ENCODE results near the gene STAMBP.
A peak's percentile ranks its signal among the peaks of the same experiment; 100 is the strongest.

The STAMBP gene

GRCh38 chr2:73919596-73920228 is 91.0 kb downstream of the STAMBP start:
- POLR2A ChIA-PET = no interaction called here
- no peak for DNase-seq (ENCODE audit: extremely low spot score)
- TF ChIP-seq CTCF (IDR thresholded peaks at IDR 0.05; ENCODE audit: control extremely low read depth, extremely low read depth, low read depth, missing control alignments) = no peak
- CTCF ChIA-PET = interaction anchor here (8.1 kb wide), 1 partner anchor 9 kb away, joined by 72 read pairs; no protein-coding TSS in a partner anchor

GRCh38 chr2:73920577-73921545 is 92.1 kb downstream of the STAMBP start:
- ChIA-PET CTCF (interaction anchor here (0.7 to 8.1 kb wide), 15 partner anchors 10 to 251 kb away, joined by 3 to 72 read pairs (median 3); no protein-coding TSS in a partner anchor), POLR2A (interaction anchor here (0.5 to 0.6 kb wide), 2 partner anchors 9 to 47 kb away, joined by 3 read pairs; no protein-coding TSS in a partner anchor)
- DNase-seq (ENCODE audit: extremely low spot score) = peak; percentile 49
- TF ChIP-seq CTCF (IDR thresholded peaks at IDR 0.05; ENCODE audit: control extremely low read depth, extremely low read depth, low read depth, missing control alignments) = peak; percentile 20

DNA sequence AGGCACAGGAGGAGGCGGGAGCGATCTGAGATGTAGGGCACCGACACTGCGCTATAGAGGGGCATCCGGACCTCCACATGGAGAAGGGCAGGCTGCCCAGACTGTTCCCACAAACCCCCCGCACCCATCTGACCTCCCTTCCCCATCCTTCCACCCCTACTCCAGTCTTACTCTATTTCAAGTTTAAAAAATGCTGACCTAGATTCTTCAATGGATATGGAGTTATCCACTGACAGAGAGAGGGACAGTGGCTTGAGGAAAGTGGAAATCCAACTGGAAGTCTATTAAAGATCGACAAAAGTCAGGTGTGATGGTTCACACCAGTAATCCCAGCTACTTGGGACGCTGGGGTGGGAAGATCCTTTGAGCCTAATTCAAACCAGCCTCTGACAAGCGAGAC is 92.8 kb downstream of the STAMBP start:
- no peak for DNase-seq (ENCODE audit: extremely low spot score)
- CTCF ChIA-PET = interaction anchor here (0.8 to 8.1 kb wide), 14 partner anchors 11 to 250 kb away, joined by 3 to 72 read pairs (median 3); no protein-coding TSS in a partner anchor
- POLR2A ChIA-PET = no interaction called here
- no peak for TF ChIP-seq CTCF (IDR thresholded peaks at IDR 0.05; ENCODE audit: control extremely low read depth, extremely low read depth, low read depth, missing control alignments)

GRCh38 chr2:73922681-73923080 is 93.9 kb downstream of the STAMBP start:
- ChIA-PET POLR2A (no interaction called here), CTCF (interaction anchor here (2.2 to 8.1 kb wide), 2 partner anchors 12 to 14 kb away, joined by 5 to 72 read pairs; no protein-coding TSS in a partner anchor)
- no peak for TF ChIP-seq CTCF (IDR thresholded peaks at IDR 0.05; ENCODE audit: control extremely low read depth, extremely low read depth, low read depth, missing control alignments)
- no peak for DNase-seq (ENCODE audit: extremely low spot score)

Data from GM10248 (cell line).